Gastrocnemius medialis (tissue), 4 donors: ENCODE data around the gene GHRHR.

Source experiments
- CTCF ChIP-seq, 5 experiments: fragments of 450-650 bp in 3 of 5; fragments of 200-600 bp in 2 of 5; sonication (generic) in 2 of 5; IDR thresholded peaks in 4 of 5; conservative IDR thresholded peaks in 1 of 5; 1 replicate in 4 of 5; 2 replicates in 1 of 5; pipeline ENCODE4 v1.5.1; 2016 to 2019; ENCODE audit warnings: antibody characterized with exemption in 5 of 5, mild to moderate bottlenecking in 3 of 5, moderate library complexity in 3 of 5
- POLR2A ChIP-seq, 2 donors: fragments of 450-650 bp; IDR thresholded peaks; one replicate each; pipeline ENCODE4 v1.6.1; 2017; ENCODE audit warnings: antibody characterized with exemption in 2 of 2, mild to moderate bottlenecking in 2 of 2, moderate library complexity in 2 of 2

- TF ChIP-seq POLR2A (IDR thresholded peaks at IDR 0.05) (no peak), CTCF (IDR thresholded peaks at IDR 0.05 in 4 of 5, conservative IDR thresholded peaks at IDR 0.05 in 1 of 5) (no peak)
Observed at GRCh38 chr7:31006857-31007256, 43.1 kb downstream of the GHRHR start.
